Measurements from ENCODE around the gene NDUFS1.
A peak's percentile ranks its signal among the peaks of the same experiment; 100 is the strongest.
"Not testable (repeated sequence)": the region's sequence is repeated elsewhere in the genome, so short reads cannot be mapped to it uniquely, and the experiment has no call there.

Gene NDUFS1

DNA sequence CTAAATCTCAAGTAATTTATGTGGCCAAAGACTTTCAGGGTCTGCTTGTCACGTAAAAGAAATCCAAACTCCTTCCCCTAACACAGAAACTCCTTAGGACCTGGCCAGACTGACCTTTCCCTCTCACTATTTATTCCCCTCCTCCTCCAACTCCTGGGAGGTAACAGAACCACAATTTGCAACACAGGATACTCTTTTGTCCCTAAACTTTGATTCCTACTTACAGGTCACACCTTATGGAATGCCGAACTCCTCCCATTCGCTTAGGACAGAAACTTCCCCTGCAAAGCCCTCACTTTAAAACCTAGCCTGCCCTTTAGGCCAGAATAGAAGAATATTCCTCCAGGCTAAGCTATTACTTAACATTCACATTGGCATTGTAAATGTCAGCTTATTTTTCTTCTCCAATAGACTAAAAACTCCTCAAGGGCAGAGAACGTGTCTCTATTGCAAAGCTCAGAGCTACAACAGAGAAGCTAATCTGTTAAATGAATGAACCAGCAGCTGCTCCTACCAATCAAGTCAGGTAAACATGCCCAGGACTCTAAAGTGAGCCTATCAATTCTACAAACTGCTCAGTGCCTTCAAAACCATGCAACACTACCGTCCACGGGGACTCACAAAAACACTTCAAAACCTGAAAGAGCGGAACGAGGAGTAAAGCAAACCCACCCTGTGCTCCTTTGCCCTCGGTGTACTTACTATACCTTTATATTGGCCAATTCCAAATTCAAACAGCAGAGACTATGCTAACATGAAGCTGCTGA, 79.4 kb downstream of the NDUFS1 start:
- Histone ChIP-seq H3K36me3 (ENCODE audit: insufficient read depth, low read length) (no peaks in the 10 kb centered on the region), H3K9me3 (ENCODE audit: control insufficient read depth, insufficient read depth, low read length) (no peaks in the 10 kb centered on the region), H3K9ac (ENCODE audit: low read depth, low read length) (peak overlapping the region; percentile 36), H3K4me1 (ENCODE audit: insufficient read depth, low read length) (peaks cover 37% of the 10 kb centered on the region)

GRCh38 chr2:206077879-206078278, 81.4 kb downstream of the NDUFS1 start:
- not testable (repeated sequence) for H3K36me3 ChIP-seq (ENCODE audit: insufficient read depth, low read length); H3K9ac ChIP-seq (ENCODE audit: low read depth, low read length); H3K9me3 ChIP-seq (ENCODE audit: control insufficient read depth, insufficient read depth, low read length)
- peaks cover 37% of the 10 kb centered on the region for H3K4me1 ChIP-seq (ENCODE audit: insufficient read depth, low read length)

GRCh38 chr2:206075113-206075512, 84.1 kb downstream of the NDUFS1 start:
- Histone ChIP-seq H3K9ac (ENCODE audit: low read depth, low read length) (no peak overlapping the region), H3K36me3 (ENCODE audit: insufficient read depth, low read length) (no peaks in the 10 kb centered on the region), H3K9me3 (ENCODE audit: control insufficient read depth, insufficient read depth, low read length) (no peaks in the 10 kb centered on the region), H3K4me1 (ENCODE audit: insufficient read depth, low read length) (peaks cover 19% of the 10 kb centered on the region)

GRCh38 chr2:206071807-206072206, 87.4 kb downstream of the NDUFS1 start:
- H3K9me3 ChIP-seq (ENCODE audit: control insufficient read depth, insufficient read depth, low read length): no peaks in the 10 kb centered on the region
- H3K9ac ChIP-seq (ENCODE audit: low read depth, low read length): no peak overlapping the region
- no peaks in the 10 kb centered on the region for H3K36me3 ChIP-seq (ENCODE audit: insufficient read depth, low read length)
- peaks cover 2% of the 10 kb centered on the region; the same call in 1 of the 2 replicates for H3K4me1 ChIP-seq (ENCODE audit: insufficient read depth, low read length)

DNA sequence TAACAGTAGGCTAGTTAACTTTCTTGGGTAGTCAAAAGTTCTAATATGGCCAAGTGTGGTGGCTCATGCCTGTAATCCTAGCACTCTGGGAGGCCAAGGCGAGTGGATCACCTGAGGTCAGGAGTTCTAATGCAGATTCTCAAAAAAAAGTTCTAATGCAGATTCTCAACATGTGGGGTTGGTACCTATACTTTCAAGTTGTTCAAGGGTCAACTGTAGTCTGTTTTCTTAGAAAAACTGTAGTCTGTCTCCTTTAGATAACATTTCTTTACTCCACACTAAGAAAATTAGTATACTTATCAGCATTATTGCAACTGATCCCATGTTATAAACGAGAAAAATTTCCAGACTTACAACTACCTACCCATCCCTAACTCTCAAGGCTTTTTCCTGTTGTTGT, 89.8 kb downstream of the NDUFS1 start:
- H3K9ac ChIP-seq (ENCODE audit: low read depth, low read length): no peak overlapping the region
- H3K4me1 ChIP-seq (ENCODE audit: insufficient read depth, low read length): peaks cover 2% of the 10 kb centered on the region; the same call in 1 of the 2 replicates
- no peaks in the 10 kb centered on the region for H3K9me3 ChIP-seq (ENCODE audit: control insufficient read depth, insufficient read depth, low read length)
- H3K36me3 ChIP-seq (ENCODE audit: insufficient read depth, low read length): no peaks in the 10 kb centered on the region

GRCh38 chr2:206068207-206068606, 91.0 kb downstream of the NDUFS1 start:
- Histone ChIP-seq H3K4me1 (ENCODE audit: insufficient read depth, low read length) (peaks cover 2% of the 10 kb centered on the region), H3K9me3 (ENCODE audit: control insufficient read depth, insufficient read depth, low read length) (no peaks in the 10 kb centered on the region), H3K9ac (ENCODE audit: low read depth, low read length) (no peak overlapping the region), H3K36me3 (ENCODE audit: insufficient read depth, low read length) (no peaks in the 10 kb centered on the region)
